Tibial nerve (tissue), 4 donors: Measurements from ENCODE around the gene C11orf58. TPM values are rescaled to one million over a fixed set of nuclear protein-coding genes. Genes with fewer than 3 reads are reported as not detected.

Experiments
- DNase-seq, 2 donors: peaks; one replicate each; pipeline ENCODE4 v3.0.0-alpha.2; 2019; ENCODE audit warnings: low spot score in 2 of 2
- H3K27ac ChIP-seq, 4 donors: fragments of 200-600 bp; sonication (generic) in 3 of 4; one replicate each; pipeline ENCODE4 v1.5.1; 2017 to 2019; ENCODE audit warnings: mild to moderate bottlenecking in 1 of 4
- H3K27me3 ChIP-seq, 2 donors: fragments of 200-600 bp; sonication (generic) in 1 of 2; one replicate each; pipeline versions ENCODE4 v1.5.1 to v1.6.0; 2017 to 2019
- H3K36me3 ChIP-seq, 3 donors: fragments of 200-600 bp; sonication (generic); one replicate each; pipeline ENCODE4 v1.5.1; 2018 to 2019
- H3K4me1 ChIP-seq, 4 donors: fragments of 200-600 bp; sonication (generic) in 3 of 4; one replicate each; pipeline ENCODE4 v1.5.1; 2017 to 2019
- H3K4me3 ChIP-seq, 4 donors: fragments of 200-600 bp; sonication (generic) in 3 of 4; one replicate each; pipeline ENCODE4 v1.5.1; 2017 to 2019; ENCODE audit warnings: mild to moderate bottlenecking in 1 of 4, moderate library complexity in 1 of 4
- H3K9me3 ChIP-seq, 4 donors: fragments of 200-600 bp; sonication (generic) in 3 of 4; one replicate each; pipeline ENCODE4 v1.5.1; 2017 to 2019
- CTCF ChIP-seq, 5 experiments: fragments of 200-600 bp in 3 of 5; fragments of 450-650 bp in 2 of 5; sonication (generic) in 3 of 5; IDR thresholded peaks; one replicate each; pipeline ENCODE4 v1.5.1; 2016 to 2019; ENCODE audit warnings: antibody characterized with exemption in 5 of 5, mild to moderate bottlenecking in 3 of 5, moderate library complexity in 2 of 5
- EP300 ChIP-seq, 2 donors: sonication (generic); formaldehyde crosslinking; IDR thresholded peaks; one replicate each; pipeline ENCODE4 v1.6.1; 2017; ENCODE audit warnings: antibody characterized with exemption in 2 of 2, mild to moderate bottlenecking in 1 of 2
- POLR2A ChIP-seq, 2 donors: fragments of 450-650 bp; IDR thresholded peaks; one replicate each; pipeline ENCODE4 v1.6.1; 2017; ENCODE audit warnings: antibody characterized with exemption in 2 of 2, mild to moderate bottlenecking in 2 of 2, moderate library complexity in 2 of 2
- WGBS, 2 donors: methylation state at CpG; one replicate each; pipeline ENCODE4 v1.1.5; 2018; 5-methylcytosine and 5-hydroxymethylcytosine counted together
- total RNA-seq, 4 donors: library from RNA; depleted of rRNA; stranded (reverse); fragments of >200 nt; gene quantifications; one replicate each; pipeline ENCODE4 v1.1.0, GENCODE V29; 2016

The C11orf58 gene
- total RNA-seq, 4 donors from 2014 or later = 136 to 170 (median 144) TPM

- Histone ChIP-seq H3K27me3 (no peaks in the 10 kb centered on the region), H3K4me3 (no peak overlapping the region), H3K4me1 (no peaks in the 10 kb centered on the region), H3K36me3 (peaks cover 0 to 42% (median 8%) of the 10 kb centered on the region in 3 donors), H3K27ac (no peak overlapping the region), H3K9me3 (no peaks in the 10 kb centered on the region)
- no peak for DNase-seq
- WGBS, 2 donors = 71 to 72% methylated on average over 8 of the region's 8 CpGs
- TF ChIP-seq CTCF (IDR thresholded peaks at IDR 0.05) (no peak), POLR2A (IDR thresholded peaks at IDR 0.05) (no peak), EP300 (IDR thresholded peaks at IDR 0.05) (no peak)
Observed at GRCh38 chr11:16759857-16760508, 21.5 kb downstream of the C11orf58 start.

GRCh38 chr11:16763746-16764145 lies 25.3 kb downstream of the C11orf58 start:
- 63 to 71% methylated on average over 1 of the region's 1 CpG for WGBS, 2 donors
- TF ChIP-seq EP300 (IDR thresholded peaks at IDR 0.05) = no peak
- TF ChIP-seq CTCF (IDR thresholded peaks at IDR 0.05) = no peak
- TF ChIP-seq POLR2A (IDR thresholded peaks at IDR 0.05) = no peak
- Histone ChIP-seq H3K36me3 (peaks cover 0 to 4% (median 0%) of the 10 kb centered on the region in 3 donors), H3K27ac (no peak overlapping the region), H3K4me3 (no peak overlapping the region), H3K27me3 (no peaks in the 10 kb centered on the region), H3K4me1 (no peaks in the 10 kb centered on the region), H3K9me3 (no peaks in the 10 kb centered on the region)
- DNase-seq = no peak

- Histone ChIP-seq H3K36me3 (no peaks in the 10 kb centered on the region), H3K4me3 (no peak overlapping the region), H3K27me3 (no peaks in the 10 kb centered on the region), H3K9me3 (no peaks in the 10 kb centered on the region), H3K27ac (no peak overlapping the region), H3K4me1 (no peaks in the 10 kb centered on the region)
- no peak for TF ChIP-seq POLR2A (IDR thresholded peaks at IDR 0.05)
- TF ChIP-seq CTCF (IDR thresholded peaks at IDR 0.05) = no peak
- no peak for TF ChIP-seq EP300 (IDR thresholded peaks at IDR 0.05)
- WGBS, 2 donors = 88 to 94% methylated on average over 8 of the region's 8 CpGs
- DNase-seq = peak in 1 of 2 donors; percentile 0
Observed at GRCh38 chr11:16764888-16765287, 26.4 kb downstream of the C11orf58 start.

GRCh38 chr11:16767137-16767536 lies 28.7 kb downstream of the C11orf58 start:
- DNase-seq = peak in 1 of 2 donors; percentile 0
- H3K27ac ChIP-seq = no peak overlapping the region
- TF ChIP-seq EP300 (IDR thresholded peaks at IDR 0.05) (no peak), POLR2A (IDR thresholded peaks at IDR 0.05) (no peak), CTCF (IDR thresholded peaks at IDR 0.05) (no peak)
- no peaks in the 10 kb centered on the region for H3K9me3 ChIP-seq
- WGBS, 2 donors = 73 to 77% methylated on average over 4 of the region's 4 CpGs
- no peaks in the 10 kb centered on the region for H3K4me1 ChIP-seq
- H3K4me3 ChIP-seq = no peak overlapping the region
- no peaks in the 10 kb centered on the region for H3K36me3 ChIP-seq
- H3K27me3 ChIP-seq = no peaks in the 10 kb centered on the region

- no peaks in the 10 kb centered on the region for H3K27me3 ChIP-seq
- no peaks in the 10 kb centered on the region for H3K9me3 ChIP-seq
- 81 to 82% methylated on average over 4 of the region's 4 CpGs for WGBS, 2 donors
- no peak overlapping the region for H3K27ac ChIP-seq
- DNase-seq = peak in 1 of 2 donors; percentile 1
- H3K4me1 ChIP-seq = no peaks in the 10 kb centered on the region
- TF ChIP-seq POLR2A (IDR thresholded peaks at IDR 0.05) (no peak), CTCF (IDR thresholded peaks at IDR 0.05) (no peak), EP300 (IDR thresholded peaks at IDR 0.05) (no peak)
- H3K36me3 ChIP-seq = no peaks in the 10 kb centered on the region
- no peak overlapping the region for H3K4me3 ChIP-seq
Observed at GRCh38 chr11:16767957-16768356, 29.5 kb downstream of the C11orf58 start.
